ENCODE data around the gene GPR150. TPM values are rescaled to one million over a fixed set of nuclear protein-coding genes. Genes with fewer than 3 reads are reported as not detected.
A peak's percentile ranks its signal among the peaks of the same experiment; 100 is the strongest.

The GPR150 gene
- total and polyA plus RNA-seq, 9 of the 15 experiments (the other 6 are each of a cell fraction or from before 2014, with no cell fraction given), result not detected

- TF ChIP-seq KAT8 (IDR thresholded peaks at IDR 0.05; ENCODE audit: low read depth) (no peak), CHD7 (IDR thresholded peaks at IDR 0.05; ENCODE audit: low read depth, low read length) (no peak), ZNF395 (CRISPR knock-in tag; IDR thresholded peaks at IDR 0.05) (no peak), U2AF1 (optimal IDR thresholded peaks at IDR 0.05; ENCODE audit: low read depth, low read length) (no peak), CCAR2 (IDR thresholded peaks at IDR 0.05; ENCODE audit: low read depth, low read length) (no peak), TGIF2 (CRISPR knock-in tag; IDR thresholded peaks at IDR 0.05) (no peak; the same call in 1 of the 2 replicates), SOX6 (IDR thresholded peaks at IDR 0.05) (peak; percentile 61; the same call in 1 of the 2 replicates), ETS2 (tag; IDR thresholded peaks at IDR 0.05; ENCODE audit: borderline replicate concordance, poor library complexity, severe bottlenecking) (no peak), GTF2E2 (tag; IDR thresholded peaks at IDR 0.05) (peak; percentile 70; the same call in 1 of the 2 replicates), NCOA1 (IDR thresholded peaks at IDR 0.05; ENCODE audit: low read depth) (no peak), THAP7 (CRISPR knock-in tag; IDR thresholded peaks at IDR 0.05) (no peak), ZNF589 (CRISPR knock-in tag; IDR thresholded peaks at IDR 0.05; ENCODE audit: low read depth) (no peak; the same call in 1 of the 2 replicates), ZNF75A (CRISPR knock-in tag; IDR thresholded peaks at IDR 0.05) (no peak), ZNF79 (CRISPR knock-in tag; IDR thresholded peaks at IDR 0.05; ENCODE audit: low read depth) (no peak)
Measured at GRCh38 chr5:95646569-95647431, 26.9 kb downstream of the GPR150 start, which contains the start of gene RFESD (continued).
